Suprapubic skin (tissue), 4 donors: ENCODE results near the gene ZNRF3. TPM values are rescaled to one million over a fixed set of nuclear protein-coding genes. Genes with fewer than 3 reads are reported as not detected.

Experiments
- DNase-seq, 2 donors: peaks; one replicate each; pipeline ENCODE4 v3.0.0-alpha.2; 2019; ENCODE audit warnings: low spot score in 2 of 2
- H3K27ac ChIP-seq: fragments of 200-600 bp; sonication (generic); one replicate; pipeline ENCODE4 v1.5.1; 2019
- H3K27me3 ChIP-seq: fragments of 200-600 bp; sonication (generic); one replicate; pipeline ENCODE4 v1.5.1; 2019
- H3K36me3 ChIP-seq: fragments of 200-600 bp; sonication (generic); one replicate; pipeline ENCODE4 v1.5.1; 2019
- H3K4me1 ChIP-seq: fragments of 200-600 bp; sonication (generic); one replicate; pipeline ENCODE4 v1.5.1; 2019
- H3K4me3 ChIP-seq: fragments of 200-600 bp; sonication (generic); one replicate; pipeline ENCODE4 v1.5.1; 2019; ENCODE audit warnings: mild to moderate bottlenecking
- H3K9me3 ChIP-seq: fragments of 200-600 bp; sonication (generic); one replicate; pipeline ENCODE4 v1.5.1; 2019
- EP300 ChIP-seq: sonication (generic); formaldehyde crosslinking; IDR thresholded peaks from one replicate; pipeline ENCODE4 v1.6.1; 2017; ENCODE audit warnings: antibody characterized with exemption
- POLR2A ChIP-seq, 2 donors: fragments of 450-650 bp; IDR thresholded peaks; one replicate each; pipeline ENCODE4 v1.6.1; 2017; ENCODE audit warnings: antibody characterized with exemption in 2 of 2, mild to moderate bottlenecking in 2 of 2, moderate library complexity in 2 of 2
- POLR2AphosphoS5 ChIP-seq, 3 donors: sonication (generic); formaldehyde crosslinking; IDR thresholded peaks; one replicate each; pipeline ENCODE4 v1.6.1; 2017; ENCODE audit warnings: antibody characterized with exemption in 3 of 3
- WGBS: methylation state at CpG from one replicate; pipeline ENCODE4 v1.1.5; 2018; 5-methylcytosine and 5-hydroxymethylcytosine counted together
- total RNA-seq, 4 donors: library from RNA; depleted of rRNA; stranded (reverse); fragments of >200 nt; gene quantifications; one replicate each; pipeline ENCODE4 v1.1.0, GENCODE V29; 2016
- TF ChIP-seq, protein P1 (sequence below), 2 donors: fragments of 200-600 bp in 1 of 2; fragments of 450-650 bp in 1 of 2; sonication (generic) in 1 of 2; IDR thresholded peaks; one replicate each; pipeline ENCODE4 v1.5.1; 2016 to 2019; ENCODE audit warnings: antibody characterized with exemption in 2 of 2, mild to moderate bottlenecking in 1 of 2, moderate library complexity in 1 of 2

ZNRF3 gene
- total RNA-seq, 4 donors from 2014 or later, result 13.3 to 20.7 (median 18.4) TPM

DNA sequence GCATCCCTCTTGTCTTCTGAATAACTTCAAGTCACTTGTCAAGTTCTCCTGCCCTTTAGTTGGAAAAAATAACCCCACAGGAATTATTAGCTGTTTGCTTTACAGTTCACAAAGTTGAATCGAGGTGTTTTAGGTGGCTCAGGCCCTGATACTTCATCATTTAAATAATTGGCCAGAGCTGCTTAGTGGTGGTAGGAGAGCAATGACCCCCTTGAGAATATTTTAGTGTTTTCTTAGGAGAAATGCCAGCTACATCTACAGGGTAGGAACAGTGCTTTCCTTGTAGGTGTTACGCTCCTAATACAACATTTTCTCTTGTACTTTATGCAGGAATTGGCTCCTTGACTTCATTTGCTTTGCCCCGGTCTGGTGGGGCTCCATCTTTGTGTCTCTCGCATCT, 105.1 kb downstream of the ZNRF3 start:
- Histone ChIP-seq H3K36me3 (peaks cover 24% of the 10 kb centered on the region), H3K27me3 (no peaks in the 10 kb centered on the region), H3K4me3 (no peak overlapping the region), H3K4me1 (peaks cover under 1% of the 10 kb centered on the region), H3K27ac (no peak overlapping the region), H3K9me3 (no peaks in the 10 kb centered on the region)
- DNase-seq, result no peak
- TF ChIP-seq POLR2A (IDR thresholded peaks at IDR 0.05), result no peak
- WGBS, result 95% methylated on average over 4 of the region's 4 CpGs

DNA sequence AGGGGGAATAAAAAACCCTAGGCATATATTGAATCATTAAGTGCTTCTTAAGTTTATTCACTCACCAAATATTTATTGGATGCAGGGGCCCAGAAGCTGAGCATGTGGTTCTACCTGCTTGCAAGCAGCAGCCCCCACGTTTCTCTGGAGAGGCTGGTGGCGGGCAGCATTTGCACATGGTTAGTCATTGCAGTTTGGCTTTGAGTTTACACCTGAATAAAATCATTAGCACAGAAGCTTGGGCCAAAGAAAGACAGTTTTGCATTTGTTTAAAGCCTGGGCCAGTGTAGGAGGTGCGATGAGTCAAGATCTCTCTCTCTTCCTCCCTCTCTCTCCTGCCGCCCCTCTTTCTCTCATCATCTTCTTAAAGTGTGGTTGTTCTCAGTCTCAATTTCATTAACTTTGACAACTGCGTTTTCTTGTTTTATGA, 105.7 kb downstream of the ZNRF3 start:
- no peak for DNase-seq

DNA sequence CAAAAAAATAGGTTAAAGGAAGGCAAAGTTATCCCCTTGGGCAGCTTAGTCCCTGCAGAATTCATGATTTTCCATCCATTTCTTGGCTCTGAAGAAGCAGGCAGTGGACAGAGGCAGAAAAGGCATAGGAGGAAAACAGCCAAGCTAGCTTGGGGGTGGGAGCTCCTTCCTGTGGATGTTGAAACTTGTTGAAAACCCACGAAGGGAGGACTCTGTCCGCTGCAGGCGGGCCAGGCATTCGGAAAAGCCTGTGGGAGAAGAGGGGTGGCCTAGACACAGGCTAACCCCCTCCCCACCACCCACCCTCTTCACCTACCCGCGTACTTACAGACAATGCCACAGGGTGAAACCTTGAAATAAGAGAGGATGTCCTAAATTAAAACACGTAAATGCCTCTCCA, 106.1 kb downstream of the ZNRF3 start:
- H3K36me3 ChIP-seq, result peaks cover 27% of the 10 kb centered on the region
- H3K4me1 ChIP-seq, result no peaks in the 10 kb centered on the region
- H3K27ac ChIP-seq, result no peak overlapping the region
- no peak for DNase-seq
- no peak overlapping the region for H3K4me3 ChIP-seq
- H3K27me3 ChIP-seq, result no peaks in the 10 kb centered on the region
- no peak for TF ChIP-seq POLR2A (IDR thresholded peaks at IDR 0.05)
- TF ChIP-seq EP300, result no peak
- TF ChIP-seq POLR2AphosphoS5 (IDR thresholded peaks at IDR 0.05), result no peak
- TF ChIP-seq, protein P1, sequence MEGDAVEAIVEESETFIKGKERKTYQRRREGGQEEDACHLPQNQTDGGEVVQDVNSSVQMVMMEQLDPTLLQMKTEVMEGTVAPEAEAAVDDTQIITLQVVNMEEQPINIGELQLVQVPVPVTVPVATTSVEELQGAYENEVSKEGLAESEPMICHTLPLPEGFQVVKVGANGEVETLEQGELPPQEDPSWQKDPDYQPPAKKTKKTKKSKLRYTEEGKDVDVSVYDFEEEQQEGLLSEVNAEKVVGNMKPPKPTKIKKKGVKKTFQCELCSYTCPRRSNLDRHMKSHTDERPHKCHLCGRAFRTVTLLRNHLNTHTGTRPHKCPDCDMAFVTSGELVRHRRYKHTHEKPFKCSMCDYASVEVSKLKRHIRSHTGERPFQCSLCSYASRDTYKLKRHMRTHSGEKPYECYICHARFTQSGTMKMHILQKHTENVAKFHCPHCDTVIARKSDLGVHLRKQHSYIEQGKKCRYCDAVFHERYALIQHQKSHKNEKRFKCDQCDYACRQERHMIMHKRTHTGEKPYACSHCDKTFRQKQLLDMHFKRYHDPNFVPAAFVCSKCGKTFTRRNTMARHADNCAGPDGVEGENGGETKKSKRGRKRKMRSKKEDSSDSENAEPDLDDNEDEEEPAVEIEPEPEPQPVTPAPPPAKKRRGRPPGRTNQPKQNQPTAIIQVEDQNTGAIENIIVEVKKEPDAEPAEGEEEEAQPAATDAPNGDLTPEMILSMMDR (IDR thresholded peaks at IDR 0.05), result no peak
- no peaks in the 10 kb centered on the region for H3K9me3 ChIP-seq
- WGBS, result 74% methylated on average over 7 of the region's 7 CpGs

More for the DNA sequence above, 105.7 kb downstream of the ZNRF3 start:
- Histone ChIP-seq H3K9me3 (no peaks in the 10 kb centered on the region), H3K36me3 (peaks cover 27% of the 10 kb centered on the region), H3K4me3 (no peak overlapping the region), H3K27me3 (no peaks in the 10 kb centered on the region), H3K27ac (no peak overlapping the region), H3K4me1 (no peaks in the 10 kb centered on the region)
- WGBS, result 59% methylated on average over 5 of the region's 5 CpGs
- TF ChIP-seq, protein P1 (IDR thresholded peaks at IDR 0.05), result no peak
- TF ChIP-seq POLR2AphosphoS5 (IDR thresholded peaks at IDR 0.05) (no peak), EP300 (no peak), POLR2A (IDR thresholded peaks at IDR 0.05) (no peak)

DNA sequence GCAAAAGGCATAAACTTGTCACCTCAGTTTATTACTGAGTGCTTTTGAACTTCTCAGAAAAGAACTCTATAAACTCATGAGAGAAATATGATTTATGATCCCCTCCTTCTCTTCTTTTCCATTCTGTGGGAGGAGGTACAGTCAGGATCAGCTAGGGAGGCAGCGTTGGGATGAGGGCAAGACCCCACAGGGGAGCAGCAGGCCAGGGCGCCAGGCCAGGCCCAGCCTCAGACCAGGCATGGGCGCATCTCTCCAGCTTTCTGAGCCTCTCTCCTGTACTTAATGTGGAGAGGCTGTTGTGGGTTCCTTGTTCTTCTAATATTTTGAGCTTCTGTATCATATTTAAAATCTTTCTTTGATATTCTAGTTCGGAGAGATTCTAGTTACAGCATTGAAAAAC, 106.5 kb downstream of the ZNRF3 start:
- no peak for DNase-seq
- Histone ChIP-seq H3K27ac (no peak overlapping the region), H3K4me1 (no peaks in the 10 kb centered on the region), H3K27me3 (no peaks in the 10 kb centered on the region), H3K4me3 (no peak overlapping the region), H3K9me3 (no peaks in the 10 kb centered on the region), H3K36me3 (peaks cover 27% of the 10 kb centered on the region)
- TF ChIP-seq, protein P1 (IDR thresholded peaks at IDR 0.05), result no peak
- no peak for TF ChIP-seq POLR2A (IDR thresholded peaks at IDR 0.05)
- WGBS, result 77% methylated on average over 4 of the region's 4 CpGs

DNA sequence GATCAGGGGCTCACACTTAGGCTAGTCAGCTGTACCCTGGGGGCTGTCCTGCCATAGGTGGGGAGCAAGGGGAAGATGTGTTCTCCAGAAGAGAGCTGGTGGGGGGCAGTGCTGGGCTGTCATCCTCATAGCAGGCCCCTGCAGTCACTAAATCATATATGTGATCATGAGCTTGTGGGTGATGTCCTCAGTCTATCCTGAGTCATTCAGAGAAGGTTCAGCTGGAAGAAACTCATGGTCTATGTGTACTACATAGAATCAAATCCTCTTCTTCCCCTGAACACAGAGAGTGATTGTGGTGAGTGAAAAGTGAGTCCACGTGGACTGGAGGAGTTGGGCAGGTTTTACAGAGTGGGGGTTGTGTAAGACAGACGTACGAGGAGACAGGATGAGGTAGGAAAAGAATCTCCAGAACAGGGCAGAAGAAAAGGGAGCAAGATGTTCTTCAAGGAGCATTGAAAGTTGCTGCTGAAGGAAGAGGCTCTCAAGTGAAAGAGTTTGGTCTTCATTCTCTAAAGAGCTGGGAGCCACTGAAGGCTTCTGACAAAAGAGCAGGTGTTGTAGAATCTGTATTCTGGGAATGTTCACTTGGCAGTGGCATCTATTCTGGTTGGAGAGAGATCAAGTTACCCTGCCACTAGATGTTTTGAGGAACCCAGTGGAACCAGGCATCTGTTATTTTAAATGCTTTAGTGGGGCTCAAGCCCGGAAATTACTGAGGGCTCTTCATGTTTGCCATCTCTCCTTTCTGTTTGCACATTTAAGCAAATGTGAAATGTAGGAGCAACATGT, 109.4 kb downstream of the ZNRF3 start:
- Histone ChIP-seq H3K27me3 (no peaks in the 10 kb centered on the region), H3K36me3 (peaks cover 23% of the 10 kb centered on the region), H3K27ac (no peak overlapping the region), H3K4me3 (no peak overlapping the region), H3K4me1 (no peaks in the 10 kb centered on the region), H3K9me3 (no peaks in the 10 kb centered on the region)
- 83% methylated on average over 4 of the region's 4 CpGs for WGBS
- DNase-seq, result no peak
- TF ChIP-seq, protein P1 (IDR thresholded peaks at IDR 0.05), result no peak
- TF ChIP-seq POLR2A (IDR thresholded peaks at IDR 0.05), result no peak
- TF ChIP-seq EP300, result no peak
- no peak for TF ChIP-seq POLR2AphosphoS5 (IDR thresholded peaks at IDR 0.05)
